GM21360 (cell line): Measurements from ENCODE around the gene HMGN5.

Experiments used
- ATAC-seq: cut with Tn5 transposase; IDR thresholded peaks from one replicate; pipeline ENCODE4 v1.9.1; 2021; ENCODE audit warnings: mild to moderate bottlenecking, moderate library complexity; ENCODE audit not compliant: unreplicated experiment

HMGN5 gene, protein sequence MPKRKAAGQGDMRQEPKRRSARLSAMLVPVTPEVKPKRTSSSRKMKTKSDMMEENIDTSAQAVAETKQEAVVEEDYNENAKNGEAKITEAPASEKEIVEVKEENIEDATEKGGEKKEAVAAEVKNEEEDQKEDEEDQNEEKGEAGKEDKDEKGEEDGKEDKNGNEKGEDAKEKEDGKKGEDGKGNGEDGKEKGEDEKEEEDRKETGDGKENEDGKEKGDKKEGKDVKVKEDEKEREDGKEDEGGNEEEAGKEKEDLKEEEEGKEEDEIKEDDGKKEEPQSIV

DNA sequence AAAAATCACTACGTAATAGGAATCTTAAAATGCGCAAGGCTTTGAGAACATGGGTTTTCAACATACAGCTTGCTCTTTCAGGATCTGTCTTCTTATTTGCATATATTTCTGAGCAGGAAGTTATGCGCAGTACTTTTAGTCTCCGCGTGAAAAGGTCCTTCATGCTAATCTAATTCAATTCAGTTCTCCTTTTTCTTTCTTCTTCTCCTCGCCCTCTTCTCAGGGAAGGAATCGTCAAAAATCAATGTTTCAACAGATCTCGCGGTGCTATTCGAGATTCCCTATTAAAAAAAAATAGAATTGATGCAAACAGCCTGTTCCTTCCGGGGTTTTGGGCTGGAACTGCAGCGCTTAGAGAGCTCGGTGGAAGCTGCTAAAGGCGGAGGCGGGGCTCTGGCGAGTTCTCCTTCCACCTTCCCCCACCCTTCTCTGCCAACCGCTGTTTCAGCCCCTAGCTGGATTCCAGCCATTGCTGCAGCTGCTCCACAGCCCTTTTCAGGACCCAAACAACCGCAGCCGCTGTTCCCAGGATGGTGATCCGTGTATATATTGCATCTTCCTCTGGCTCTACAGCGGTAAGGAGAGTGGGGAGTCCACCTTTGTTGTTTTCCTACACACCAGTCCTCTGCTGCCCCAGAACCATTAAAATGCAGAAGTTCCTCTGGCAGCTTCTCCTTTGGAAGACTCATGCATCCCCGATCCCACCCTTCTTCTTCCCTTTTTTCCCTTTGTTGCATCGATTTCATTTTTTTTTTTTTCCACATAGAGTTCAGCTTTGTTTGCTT, at the start of gene HMGN5, which contains the start of gene SH3BGRL:
HMGN5 (minus strand) TSS at position 243 of the 785 bp plus-strand sequence. CDS start 80,364 bp downstream, outside the sequence.
SH3BGRL (plus strand) TSS at position 432 of the 785 bp plus-strand sequence; CDS start at position 531, 99 bp downstream.
- peak; percentile 90 for ATAC-seq

DNA sequence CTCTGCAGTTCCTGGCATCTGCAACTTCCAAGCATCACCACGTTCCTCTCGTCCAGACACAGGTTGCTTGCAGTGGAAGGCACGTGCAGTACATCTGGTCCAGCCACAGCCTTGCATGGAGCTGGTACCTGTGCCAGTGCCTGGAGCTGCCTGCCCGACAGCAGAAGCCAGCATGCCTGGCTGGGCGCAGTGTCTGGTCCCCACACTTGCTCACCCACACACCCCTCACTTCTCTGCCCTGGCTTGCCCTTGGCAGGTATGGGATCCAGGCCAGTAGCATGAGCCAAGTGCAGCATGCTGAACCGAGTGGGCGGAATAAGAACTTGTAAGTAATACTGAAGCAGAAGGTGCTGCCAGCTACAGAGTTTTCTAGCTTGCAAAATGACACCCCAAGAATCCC, 40.0 kb upstream of the HMGN5 start:
- ATAC-seq: no peak

DNA sequence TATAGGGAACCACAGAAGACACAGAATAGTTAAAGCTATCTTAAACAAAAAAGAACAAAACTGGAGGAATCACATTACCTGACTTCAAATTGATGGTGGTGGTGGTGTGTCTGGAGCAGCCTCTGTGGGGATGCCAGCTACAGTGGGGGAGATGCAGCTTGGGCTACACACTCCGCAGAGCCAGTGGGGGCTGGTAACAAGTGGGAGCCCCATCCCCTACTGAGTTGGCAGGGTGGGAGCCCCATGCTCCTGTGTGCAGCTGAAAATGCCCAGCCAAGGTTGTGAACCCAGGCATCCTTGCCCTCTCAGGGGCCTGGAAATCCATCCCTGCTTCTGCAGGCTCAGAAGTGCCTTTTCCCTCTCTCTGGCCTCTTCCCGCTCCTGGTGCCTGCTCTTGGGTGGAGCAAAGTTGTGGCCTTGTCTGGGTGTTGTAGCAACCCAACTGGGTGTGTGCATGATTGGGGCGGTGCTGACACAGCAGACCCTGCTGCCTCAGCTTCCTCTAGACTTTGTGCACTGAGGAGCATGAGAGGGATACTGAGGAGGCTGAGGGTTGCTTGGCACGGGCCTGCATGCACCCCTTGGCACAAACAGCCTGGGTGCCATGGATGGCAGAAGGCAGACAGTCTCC, 39.1 kb upstream of the HMGN5 start:
- ATAC-seq: no peak

DNA sequence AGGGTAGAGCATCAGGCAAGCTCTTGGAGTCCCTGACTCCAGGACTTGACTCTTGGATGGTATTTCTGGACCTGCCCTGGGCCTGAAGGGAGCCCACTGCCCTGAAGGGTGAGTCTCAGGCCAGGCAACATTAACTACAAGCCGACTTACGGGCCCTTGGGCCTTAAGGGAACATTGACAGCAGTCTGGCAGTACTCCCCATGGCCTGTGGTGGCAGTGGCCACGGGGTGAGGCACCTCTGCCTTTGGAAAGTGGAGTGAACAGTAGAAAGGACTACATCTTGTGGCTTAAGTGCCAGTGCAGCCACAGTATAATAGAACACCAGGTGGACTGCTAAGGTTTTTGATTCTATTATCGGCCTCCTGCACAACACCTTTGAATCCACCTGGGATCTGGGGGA, 36.5 kb upstream of the HMGN5 start:
- ATAC-seq: no peak

DNA sequence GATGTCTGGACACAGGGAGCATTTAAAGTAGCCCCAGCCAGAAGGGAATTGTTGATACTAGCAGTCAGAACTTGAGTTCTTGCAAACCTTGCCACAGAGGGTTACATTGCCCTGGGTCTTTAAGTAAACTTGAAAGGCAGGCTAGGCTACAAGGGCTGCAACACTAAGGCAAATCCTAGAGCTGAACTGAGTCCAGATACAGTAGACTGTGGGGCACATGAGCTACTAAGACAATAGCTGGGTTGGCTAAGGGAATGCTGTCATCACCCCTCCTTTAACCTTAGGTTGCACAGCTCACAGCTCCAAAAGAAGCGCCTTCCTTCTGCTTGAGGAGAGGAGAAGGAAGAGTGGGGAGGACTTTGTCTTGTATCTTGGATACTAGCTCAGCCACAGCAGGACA, 35.8 kb upstream of the HMGN5 start:
- no peak for ATAC-seq

DNA sequence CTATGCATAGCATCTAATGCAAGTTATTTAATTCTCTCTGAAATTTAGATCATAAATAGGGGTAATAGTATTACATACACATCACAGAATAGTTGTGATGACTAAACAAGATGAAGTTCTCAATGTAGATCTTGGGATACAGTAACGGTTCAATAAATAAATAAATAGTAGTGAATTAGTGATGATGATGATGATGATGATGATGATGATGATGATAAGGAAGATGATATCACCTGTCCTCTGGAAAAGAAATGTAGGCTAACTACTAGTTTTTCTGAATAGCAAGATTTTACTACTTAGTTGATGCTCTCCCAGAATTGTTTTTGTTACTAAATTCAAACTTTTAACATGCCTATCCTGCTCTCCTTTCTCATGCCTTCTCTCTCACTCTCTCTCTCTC, 30.5 kb upstream of the HMGN5 start:
- ATAC-seq: no peak

DNA sequence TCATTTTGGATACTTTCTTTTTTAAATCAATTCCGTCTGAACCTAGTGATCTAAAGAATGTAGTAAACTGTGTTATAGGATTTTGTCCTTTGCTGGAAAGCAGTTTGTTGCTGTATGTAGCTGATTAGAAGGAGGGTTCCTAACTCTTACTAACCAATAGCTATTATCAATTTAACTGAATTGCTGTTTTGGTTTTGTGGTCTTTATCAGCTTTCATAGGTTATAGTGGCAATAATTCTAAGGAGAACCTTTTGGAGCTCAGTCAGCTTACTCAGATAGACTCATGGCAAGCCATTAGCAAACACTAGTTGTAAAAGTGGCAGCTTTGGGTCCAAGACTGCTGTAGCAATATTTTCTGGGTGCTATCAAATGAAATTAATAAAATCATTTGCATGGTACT, 29.8 kb upstream of the HMGN5 start:
- ATAC-seq: no peak

DNA sequence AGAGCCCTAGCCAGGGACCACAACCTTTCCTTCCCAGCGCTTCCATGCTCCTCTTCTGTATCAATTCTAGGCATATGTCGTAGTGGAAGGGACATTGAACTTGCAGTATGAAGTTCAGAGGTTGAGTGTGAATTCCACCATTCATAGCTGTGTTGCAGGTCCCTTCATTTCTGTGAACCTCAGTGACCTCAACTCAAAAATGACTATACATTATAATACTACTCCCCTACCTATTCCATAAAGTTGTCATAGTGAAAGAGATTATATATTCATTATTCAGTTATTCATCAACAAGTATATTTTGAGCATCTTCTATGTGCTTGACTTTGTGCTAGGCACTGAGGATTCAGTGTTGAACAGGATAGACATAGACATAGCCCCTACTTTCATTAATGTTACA, 28.2 kb upstream of the HMGN5 start:
- ATAC-seq: no peak

DNA sequence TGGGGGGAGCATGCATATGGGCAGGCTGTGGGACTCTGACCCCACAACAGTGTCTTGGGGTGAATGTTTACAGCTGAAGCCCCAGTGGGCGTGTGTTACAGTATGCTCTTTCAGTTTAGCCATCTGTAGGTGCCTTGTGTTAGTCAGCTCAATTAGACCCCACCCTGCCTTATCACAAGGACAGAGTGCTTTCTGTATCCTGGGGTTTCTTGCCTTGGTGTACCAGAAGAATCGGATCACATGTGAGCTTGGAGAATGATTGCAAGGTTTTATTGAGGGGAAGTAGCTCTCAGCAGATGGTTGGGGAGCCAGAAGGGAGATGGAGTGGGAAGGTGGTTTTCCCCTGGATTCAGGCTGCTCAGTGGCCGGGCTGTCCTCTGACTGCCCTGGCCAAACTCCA, 27.5 kb upstream of the HMGN5 start:
- no peak for ATAC-seq

DNA sequence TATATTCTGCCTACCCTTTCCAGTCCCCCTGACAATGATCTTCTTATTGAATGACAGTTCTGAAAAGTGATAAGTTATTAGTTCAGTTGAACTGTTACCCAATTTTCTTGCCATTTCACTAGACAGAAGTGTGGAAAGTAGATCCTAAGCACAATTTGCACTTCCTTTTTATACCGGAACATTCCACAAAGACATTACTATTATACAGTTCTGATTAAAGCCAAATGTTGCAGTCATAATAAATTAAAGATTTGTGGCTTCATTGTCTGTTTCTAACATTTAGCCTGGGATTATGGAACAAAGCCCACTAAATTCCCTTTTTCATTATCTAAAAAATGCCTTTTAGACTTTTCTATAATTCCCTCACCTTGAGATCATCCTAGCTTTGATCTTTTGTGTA, 14.0 kb upstream of the HMGN5 start:
- no peak for ATAC-seq

DNA sequence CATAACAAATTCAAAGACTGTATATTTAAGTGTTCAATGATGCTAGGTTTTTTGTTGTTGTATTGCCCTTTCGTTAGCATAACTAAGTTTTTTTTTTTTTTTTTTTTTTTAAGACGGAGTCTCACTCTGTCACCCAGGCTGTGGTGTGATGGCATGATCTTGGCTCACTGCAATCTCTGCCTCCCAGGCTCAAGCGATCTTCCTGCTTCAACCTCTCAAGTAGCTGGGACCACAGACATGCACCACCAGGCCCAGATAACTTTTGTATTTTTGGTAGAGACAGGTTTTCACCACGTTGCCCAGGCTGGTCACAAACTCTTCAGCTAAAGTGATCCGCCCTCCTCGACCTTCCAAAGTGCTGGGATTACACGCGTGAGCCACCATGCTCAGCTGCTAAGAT, 7.2 kb upstream of the HMGN5 start:
- ATAC-seq: no peak

DNA sequence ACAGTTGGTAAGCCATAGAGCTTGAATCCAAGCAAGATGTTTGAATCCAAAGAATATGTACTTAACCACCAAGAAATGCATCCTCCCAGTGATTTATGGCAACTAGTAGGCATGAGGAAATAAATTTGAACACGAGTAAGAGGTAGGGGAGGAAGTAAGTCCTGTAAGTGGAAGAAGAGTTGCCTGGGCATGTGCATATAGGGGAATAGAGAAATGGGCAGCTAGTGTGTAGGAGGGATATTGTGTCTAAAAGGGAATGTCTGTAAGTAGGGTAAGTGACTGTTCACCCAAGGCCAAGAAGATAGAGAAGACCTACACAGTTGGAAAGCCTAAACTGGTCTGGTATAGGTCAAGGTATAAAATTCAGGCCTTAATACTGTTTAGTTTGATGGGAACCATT, 4.8 kb upstream of the HMGN5 start:
- no peak for ATAC-seq

DNA sequence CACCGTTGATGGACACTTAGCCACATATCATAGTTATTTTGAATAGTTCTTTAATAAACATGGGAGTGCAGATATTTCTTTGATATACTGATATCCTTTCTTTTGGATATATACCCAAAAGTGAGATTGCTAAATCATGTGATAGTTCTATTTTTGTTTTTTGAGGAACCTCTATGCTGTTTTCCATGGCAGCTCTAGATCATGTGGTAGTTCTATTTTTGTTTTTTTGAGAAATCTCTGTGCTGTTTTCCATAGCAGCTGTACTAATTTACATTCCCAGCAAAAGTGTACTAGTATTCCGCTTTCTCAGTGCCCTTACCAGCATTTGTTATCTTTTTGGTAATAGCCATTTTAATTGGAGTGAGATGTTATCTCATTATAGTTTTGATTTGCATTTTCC, 3.8 kb upstream of the HMGN5 start:
- ATAC-seq: no peak

DNA sequence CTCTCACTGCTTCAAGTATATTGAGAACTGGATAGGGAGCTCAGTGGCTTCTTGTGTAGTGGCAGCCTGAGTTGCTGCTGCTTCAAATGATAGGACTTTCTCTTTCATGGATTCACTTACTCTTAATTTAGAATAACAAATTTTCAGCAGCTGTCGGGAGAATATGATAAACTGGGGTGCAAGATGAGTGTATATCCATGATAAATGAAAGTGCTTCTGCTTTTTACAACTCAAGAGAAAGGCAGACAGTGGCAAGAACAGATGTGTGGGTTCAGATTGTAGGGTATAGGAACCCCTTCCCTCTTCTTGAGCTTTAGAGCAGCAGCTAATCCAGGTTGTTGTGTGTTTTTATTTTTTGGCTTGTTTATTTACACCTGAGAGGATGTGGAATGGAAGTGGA, 1.2 kb upstream of the HMGN5 start:
- ATAC-seq: no peak

DNA sequence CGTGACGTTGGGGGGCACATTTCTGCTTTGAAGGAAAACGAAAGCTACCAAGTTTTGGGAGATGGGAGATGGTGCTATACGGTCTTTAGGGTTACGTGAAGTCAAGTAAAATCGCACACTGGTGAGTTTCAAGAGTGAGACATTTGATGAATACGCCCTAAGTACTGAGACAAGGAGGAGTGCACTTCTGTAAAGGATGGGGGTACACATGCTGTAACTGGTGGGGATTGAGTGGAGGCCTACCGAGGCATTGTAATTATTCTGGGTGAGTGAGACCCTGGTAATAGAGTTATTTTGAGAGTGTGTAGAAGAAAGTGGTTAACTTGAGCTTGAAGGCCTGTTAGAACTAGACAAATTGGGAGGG, 725 bp upstream of the HMGN5 start:
- ATAC-seq: peak; percentile 27

DNA sequence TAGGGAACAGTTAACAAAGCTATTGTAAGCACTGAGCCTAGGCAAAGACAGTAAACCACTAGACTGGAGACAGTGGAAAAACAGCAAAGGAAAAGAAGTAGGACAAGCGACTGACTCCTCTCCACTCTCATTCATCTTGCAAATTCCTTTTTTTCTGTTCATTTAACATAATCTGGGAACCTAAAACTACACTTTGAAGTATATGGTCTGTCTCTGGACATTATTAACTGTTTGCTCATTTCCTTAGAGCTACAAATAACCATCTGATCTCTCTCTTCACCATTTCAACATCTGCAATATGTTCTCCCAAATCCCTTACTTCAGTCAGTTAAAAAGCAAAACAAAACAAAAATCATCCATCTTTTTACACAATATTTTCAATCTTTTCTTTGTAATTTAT, 642 bp downstream of the HMGN5 start:
- no peak for ATAC-seq

DNA sequence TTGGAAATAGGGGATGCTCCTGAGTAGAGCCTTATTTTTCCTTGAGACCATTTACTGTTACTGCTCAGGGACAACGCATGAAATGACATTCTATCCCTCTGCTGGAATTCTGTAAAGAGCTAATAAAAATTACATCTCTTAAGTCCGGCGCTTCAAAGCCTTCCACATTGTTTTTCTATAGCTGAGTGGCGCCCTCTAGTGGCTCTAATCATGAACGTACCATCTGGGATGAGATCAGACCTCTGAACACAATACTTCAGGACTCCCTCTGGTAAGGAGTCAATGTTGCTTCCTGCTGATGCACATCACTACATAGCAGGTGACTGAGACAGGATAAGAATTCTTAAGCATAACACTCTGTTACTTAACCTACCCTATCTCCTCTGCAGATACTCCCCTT, 6.0 kb downstream of the HMGN5 start:
- peak; percentile 98 for ATAC-seq

DNA sequence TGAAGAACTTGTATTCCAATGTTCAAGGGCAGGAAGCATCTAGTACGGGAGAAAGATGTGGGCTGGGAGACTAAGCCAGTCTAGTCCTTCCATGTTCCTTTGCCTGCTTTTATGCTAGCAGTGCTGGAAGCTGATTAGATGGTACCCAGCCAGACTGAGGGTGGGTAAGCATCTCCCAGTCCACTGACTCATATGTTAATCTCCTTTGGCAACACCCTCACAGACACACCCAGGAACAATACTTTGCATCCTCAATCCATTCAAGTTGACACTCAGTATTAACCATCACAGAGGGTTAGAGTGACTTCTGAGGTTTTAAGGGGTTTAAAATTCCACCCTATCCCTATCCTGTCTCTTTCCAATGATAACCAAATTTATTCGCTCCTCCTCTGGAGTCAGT, 6.5 kb downstream of the HMGN5 start:
- ATAC-seq: no peak

DNA sequence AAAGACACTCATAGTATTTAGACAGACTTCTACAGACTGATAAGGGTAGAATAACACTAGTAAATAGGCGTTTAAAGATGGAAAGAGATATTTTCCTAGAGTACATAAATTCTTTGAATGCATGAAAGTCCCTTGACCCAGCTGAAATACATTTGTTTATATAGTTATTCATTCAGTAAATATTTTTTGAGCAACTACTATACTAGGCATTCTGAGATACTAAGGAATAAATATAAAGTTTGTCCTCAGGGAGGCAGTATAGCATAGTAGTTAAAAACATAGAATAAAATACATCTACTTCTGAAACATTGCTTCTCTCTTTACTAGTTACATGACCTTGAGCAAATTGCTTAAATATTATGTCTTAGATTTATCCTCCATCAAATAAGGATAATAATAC, 27.4 kb downstream of the HMGN5 start:
- ATAC-seq: peak; percentile 63

DNA sequence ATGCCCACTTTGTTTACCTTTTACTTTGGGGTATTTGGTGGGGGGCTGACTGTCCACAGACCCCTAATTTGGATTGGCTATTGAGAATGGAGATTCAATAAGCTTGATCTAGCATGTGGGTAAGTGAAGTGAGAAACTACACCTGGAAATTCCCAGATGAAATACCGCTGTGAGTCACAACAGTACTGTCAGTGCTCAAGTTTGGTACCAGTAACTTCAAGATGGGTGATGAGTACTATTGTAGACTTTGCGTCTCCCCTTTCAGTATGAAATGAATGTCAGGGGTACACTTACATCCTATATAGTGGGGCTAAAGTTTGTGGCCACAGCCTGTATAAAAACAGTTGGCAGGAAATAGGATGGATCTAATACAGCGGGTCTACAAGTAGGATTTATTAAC, 33.3 kb downstream of the HMGN5 start:
- ATAC-seq: no peak

DNA sequence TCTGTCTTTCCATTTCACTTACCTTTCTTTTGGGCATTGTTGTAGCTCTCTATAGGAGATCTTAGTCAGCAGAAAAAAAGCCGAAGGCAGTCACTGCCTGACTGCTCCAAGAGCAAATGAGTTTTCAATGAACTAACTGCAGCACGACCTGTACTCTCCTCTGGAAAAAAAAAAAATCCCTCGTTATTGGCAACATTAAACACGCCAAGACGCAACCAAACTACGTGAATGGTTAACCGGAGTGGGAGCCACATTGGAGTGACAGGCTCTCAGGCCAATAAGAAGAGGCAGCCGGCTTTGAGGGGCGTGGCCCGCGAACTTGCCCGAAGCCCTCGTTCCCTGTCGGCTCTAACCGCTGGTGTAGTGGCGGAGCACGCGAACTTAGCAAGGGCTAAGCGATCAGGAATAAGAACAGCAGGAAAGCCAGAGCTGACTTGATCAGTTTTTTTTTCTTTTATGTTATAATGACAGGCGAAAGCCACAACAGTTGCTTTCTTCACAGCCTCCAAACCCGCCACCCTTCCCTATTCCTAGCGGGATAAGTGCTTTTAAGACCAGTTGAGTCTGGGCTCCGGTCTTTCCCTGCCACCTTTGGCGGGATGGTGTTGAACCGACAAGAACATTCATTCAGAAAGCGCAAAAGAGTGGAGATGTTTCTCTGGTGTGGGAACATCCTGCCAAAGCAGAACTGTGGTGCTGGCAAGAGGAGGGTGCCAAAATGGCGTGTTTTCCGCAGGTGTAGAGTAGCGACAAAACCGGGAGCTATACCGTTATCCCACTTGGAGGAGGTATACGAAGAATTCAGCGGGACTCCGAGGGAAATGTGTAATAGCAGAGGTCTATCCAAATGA, 80.0 kb downstream of the HMGN5 start:
- peak; percentile 94 for ATAC-seq
